ENCODE results near the gene MTA1.

DNA sequence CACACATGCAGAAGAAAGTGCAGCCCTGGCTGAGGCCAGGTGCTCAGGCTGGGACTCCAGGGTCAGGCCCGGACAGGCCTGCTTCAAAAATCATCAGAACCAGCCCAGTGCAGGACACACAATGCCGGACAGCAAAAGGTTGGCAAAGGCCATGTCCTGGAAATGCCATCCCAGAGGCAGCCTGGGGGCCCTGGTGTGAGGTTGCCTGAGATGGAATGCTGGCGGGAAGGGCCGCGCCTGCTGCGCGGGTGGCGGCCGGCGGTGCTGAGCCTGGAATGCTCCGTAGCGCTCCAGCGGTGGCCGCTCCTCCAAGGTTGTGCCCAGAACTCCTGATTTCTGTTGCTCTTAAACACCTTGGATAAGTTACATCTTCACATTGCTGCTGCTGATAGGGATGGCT lies 33.3 kb downstream of the MTA1 start:
- TF ChIP-seq CTCF (conservative IDR thresholded peaks at IDR 0.05; ENCODE audit: low read depth, low read length): no peak
- TF ChIP-seq EZH2 (IDR thresholded peaks at IDR 0.05; ENCODE audit: borderline replicate concordance, low read depth, low read length, poor library complexity, severe bottlenecking): no peak
